Stimulated activated CD4-positive, alpha-beta T cell treated with anti-CD3 and anti-CD28 coated beads, TNF-alpha, amount 100 ng/mL, for 24 hours (primary cell): ENCODE measurements around the gene LTO1.
"Not testable (repeated sequence)": the region's sequence is repeated elsewhere in the genome, so short reads cannot be mapped to it uniquely, and the experiment has no call there.

Experiments
- DNase-seq, 3 experiments: peaks; one replicate each; pipeline ENCODE4 v3.0.0-alpha.2; 2020; ENCODE audit warnings: low read depth in 3 of 3

The LTO1 gene

GRCh38 chr11:69700278-69701140 lies 25.4 kb upstream of the LTO1 start:
- DNase-seq: no peak

GRCh38 chr11:69699213-69699612 lies 24.1 kb upstream of the LTO1 start:
- no peak for DNase-seq

GRCh38 chr11:69698362-69698761 lies 23.2 kb upstream of the LTO1 start:
- DNase-seq: no peak

- no peak for DNase-seq
Measured at GRCh38 chr11:69697861-69698260, 22.7 kb upstream of the LTO1 start.

- no peak for DNase-seq
Measured at GRCh38 chr11:69697469-69697843, 22.3 kb upstream of the LTO1 start.

- no peak for DNase-seq
Measured at GRCh38 chr11:69696749-69697468, 21.8 kb upstream of the LTO1 start.

GRCh38 chr11:69695995-69696394 lies 20.8 kb upstream of the LTO1 start:
- DNase-seq: not testable (repeated sequence)

- DNase-seq: no peak
Measured at GRCh38 chr11:69695581-69695980, 20.4 kb upstream of the LTO1 start.

GRCh38 chr11:69694781-69695180 lies 19.6 kb upstream of the LTO1 start:
- DNase-seq: no peak

- DNase-seq: no peak
Measured at GRCh38 chr11:69692422-69692821, 17.3 kb upstream of the LTO1 start.

- no peak for DNase-seq
Measured at GRCh38 chr11:69691463-69691862, 16.3 kb upstream of the LTO1 start.

GRCh38 chr11:69689484-69690319 lies 14.5 kb upstream of the LTO1 start:
- DNase-seq: no peak

- DNase-seq: not testable (repeated sequence)
Measured at GRCh38 chr11:69687969-69688771, 13.0 kb upstream of the LTO1 start.

- no peak for DNase-seq
Measured at GRCh38 chr11:69686856-69687255, 11.7 kb upstream of the LTO1 start.

GRCh38 chr11:69686452-69686851 lies 11.3 kb upstream of the LTO1 start:
- no peak for DNase-seq

GRCh38 chr11:69685348-69685747 lies 10.2 kb upstream of the LTO1 start:
- DNase-seq: no peak

GRCh38 chr11:69684651-69685050 lies 9.5 kb upstream of the LTO1 start:
- DNase-seq: no peak

GRCh38 chr11:69683764-69684333 lies 8.7 kb upstream of the LTO1 start:
- DNase-seq: no peak

GRCh38 chr11:69682681-69683326 lies 7.7 kb upstream of the LTO1 start:
- no peak for DNase-seq

GRCh38 chr11:69682221-69682620 lies 7.1 kb upstream of the LTO1 start:
- no peak for DNase-seq

GRCh38 chr11:69680688-69681087 lies 5.5 kb upstream of the LTO1 start:
- DNase-seq: no peak
